Measurements from ENCODE around the gene KIAA1958. TPM values are rescaled to one million over a fixed set of nuclear protein-coding genes. Genes with fewer than 3 reads are reported as not detected.

KIAA1958 gene
- total and polyA plus RNA-seq, 7 experiments from 2014 or later: 3.2 to 8.3 (median 6.4) TPM

GRCh38 chr9:112624711-112625707, 138.4 kb downstream of the KIAA1958 start:
- H3K4me3 Mint-ChIP-seq: no peak overlapping the region
- H3K9me3 Mint-ChIP-seq: no peaks in the 10 kb centered on the region
- DNase-seq: no peak
- ChIA-PET CTCF (no interaction called here), POLR2A (no interaction called here)
- no peaks in the 10 kb centered on the region for H3K36me3 ChIP-seq (ENCODE audit: control insufficient read depth in 2 of 3, insufficient read depth in 3 of 3, low read length in 3 of 3)
- H3K27ac ChIP-seq (ENCODE audit: low read depth, low read length): no peak overlapping the region
- H3K4me1 Mint-ChIP-seq: no peaks in the 10 kb centered on the region
- no peaks in the 10 kb centered on the region for H3K4me1 ChIP-seq (ENCODE audit: control insufficient read depth in 2 of 2, insufficient read depth in 2 of 2, low read length in 2 of 2)
- intact Hi-C loops (cut with micrococcal nuclease): no loop called here
- no peaks in the 10 kb centered on the region for H3K27me3 ChIP-seq (ENCODE audit: control insufficient read depth in 2 of 2, insufficient read depth in 2 of 2, low read length in 2 of 2)
- no peak for ATAC-seq
- no peaks in the 10 kb centered on the region for H3K36me3 Mint-ChIP-seq
- H3K27me3 Mint-ChIP-seq: no peaks in the 10 kb centered on the region
- H3K27ac Mint-ChIP-seq: no peak overlapping the region
- H3K4me3 ChIP-seq (ENCODE audit: low read length): no peak overlapping the region
- H3K9me3 ChIP-seq (ENCODE audit: control insufficient read depth in 2 of 3, low read length in 3 of 3): no peaks in the 10 kb centered on the region

- no peak for ATAC-seq
- Histone ChIP-seq H3K27me3 (ENCODE audit: control insufficient read depth in 2 of 2, insufficient read depth in 2 of 2, low read length in 2 of 2) (no peaks in the 10 kb centered on the region), H3K27ac (ENCODE audit: low read depth, low read length) (no peak overlapping the region), H3K36me3 (ENCODE audit: control insufficient read depth in 2 of 3, insufficient read depth in 3 of 3, low read length in 3 of 3) (no peaks in the 10 kb centered on the region), H3K4me1 (ENCODE audit: control insufficient read depth in 2 of 2, insufficient read depth in 2 of 2, low read length in 2 of 2) (no peaks in the 10 kb centered on the region), H3K9me3 (ENCODE audit: control insufficient read depth in 2 of 3, low read length in 3 of 3) (no peaks in the 10 kb centered on the region), H3K4me3 (ENCODE audit: low read length) (no peak overlapping the region)
- intact Hi-C loops (cut with micrococcal nuclease): no loop called here
- peaks cover 0 to 4% (median 0%) of the 10 kb centered on the region in 11 donors for H3K9me3 Mint-ChIP-seq
- no peak overlapping the region for H3K27ac Mint-ChIP-seq
- H3K36me3 Mint-ChIP-seq: peaks cover 0 to 4% (median 0%) of the 10 kb centered on the region in 5 donors
- ChIA-PET CTCF (no interaction called here), POLR2A (no interaction called here)
- DNase-seq: no peak
- H3K27me3 Mint-ChIP-seq: peaks cover 0 to 2% (median 0%) of the 10 kb centered on the region in 5 donors
- H3K4me1 Mint-ChIP-seq: no peaks in the 10 kb centered on the region
- H3K4me3 Mint-ChIP-seq: no peak overlapping the region
Observed at GRCh38 chr9:112629671-112630485, 143.3 kb downstream of the KIAA1958 start.

GRCh38 chr9:112631313-112632070, 144.9 kb downstream of the KIAA1958 start:
- DNase-seq: no peak
- no peaks in the 10 kb centered on the region for H3K9me3 ChIP-seq (ENCODE audit: control insufficient read depth in 2 of 3, low read length in 3 of 3)
- no peaks in the 10 kb centered on the region for H3K27me3 ChIP-seq (ENCODE audit: control insufficient read depth in 2 of 2, insufficient read depth in 2 of 2, low read length in 2 of 2)
- POLR2A ChIA-PET: no interaction called here
- H3K36me3 Mint-ChIP-seq: peaks cover 0 to 4% (median 0%) of the 10 kb centered on the region in 5 donors
- H3K9me3 Mint-ChIP-seq: peaks cover 0 to 4% (median 0%) of the 10 kb centered on the region in 11 donors
- H3K4me1 Mint-ChIP-seq: no peaks in the 10 kb centered on the region
- H3K4me3 ChIP-seq (ENCODE audit: low read length): no peak overlapping the region
- CTCF ChIA-PET: no interaction called here
- no peaks in the 10 kb centered on the region for H3K36me3 ChIP-seq (ENCODE audit: control insufficient read depth in 2 of 3, insufficient read depth in 3 of 3, low read length in 3 of 3)
- intact Hi-C loops (cut with micrococcal nuclease): no loop called here
- no peak overlapping the region for H3K27ac Mint-ChIP-seq
- no peak overlapping the region for H3K27ac ChIP-seq (ENCODE audit: low read depth, low read length)
- H3K4me1 ChIP-seq (ENCODE audit: control insufficient read depth in 2 of 2, insufficient read depth in 2 of 2, low read length in 2 of 2): no peaks in the 10 kb centered on the region
- peaks cover 0 to 6% (median 0%) of the 10 kb centered on the region in 5 donors for H3K27me3 Mint-ChIP-seq
- H3K4me3 Mint-ChIP-seq: no peak overlapping the region
- no peak for ATAC-seq

DNA sequence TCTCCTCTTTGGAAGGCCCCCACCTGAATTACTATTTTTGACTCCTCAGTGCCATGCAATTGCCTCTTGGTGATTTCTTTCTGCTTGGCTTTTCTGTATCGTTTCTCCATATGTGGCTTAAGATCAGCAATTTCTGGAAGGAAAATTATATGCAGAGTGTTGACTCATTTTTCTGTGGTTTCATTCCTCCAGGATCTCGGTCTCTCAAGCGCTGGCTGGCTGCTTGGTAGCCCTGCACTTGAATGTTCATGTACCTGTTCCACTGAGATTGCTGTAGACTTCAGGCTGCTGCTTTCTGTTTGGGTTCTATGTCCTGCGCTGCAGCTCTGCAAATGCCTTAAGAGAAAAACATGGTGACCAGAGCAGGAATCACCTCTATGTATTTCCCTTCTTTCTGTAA, 153.7 kb downstream of the KIAA1958 start:
- POLR2A ChIA-PET: no interaction called here
- H3K4me3 Mint-ChIP-seq: no peak overlapping the region
- H3K27ac Mint-ChIP-seq: no peak overlapping the region
- H3K36me3 ChIP-seq (ENCODE audit: control insufficient read depth in 2 of 3, insufficient read depth in 3 of 3, low read length in 3 of 3): no peaks in the 10 kb centered on the region
- peaks cover 0 to 14% (median 4%) of the 10 kb centered on the region in 3 experiments for H3K9me3 ChIP-seq (ENCODE audit: control insufficient read depth in 2 of 3, low read length in 3 of 3)
- no peaks in the 10 kb centered on the region for H3K4me1 Mint-ChIP-seq
- DNase-seq: no peak
- H3K27me3 Mint-ChIP-seq: peaks cover 0 to 11% (median 4%) of the 10 kb centered on the region in 5 donors
- CTCF ChIA-PET: no interaction called here
- intact Hi-C loops (cut with micrococcal nuclease): no loop called here
- no peaks in the 10 kb centered on the region for H3K27me3 ChIP-seq (ENCODE audit: control insufficient read depth in 2 of 2, insufficient read depth in 2 of 2, low read length in 2 of 2)
- H3K27ac ChIP-seq (ENCODE audit: low read depth, low read length): no peak overlapping the region
- ATAC-seq: no peak
- H3K9me3 Mint-ChIP-seq: peaks cover 14 to 33% (median 16%) of the 10 kb centered on the region in 11 donors
- peaks cover 10 to 40% (median 37%) of the 10 kb centered on the region in 5 donors for H3K36me3 Mint-ChIP-seq
- H3K4me1 ChIP-seq (ENCODE audit: control insufficient read depth in 2 of 2, insufficient read depth in 2 of 2, low read length in 2 of 2): no peaks in the 10 kb centered on the region
- H3K4me3 ChIP-seq (ENCODE audit: low read length): no peak overlapping the region

DNA sequence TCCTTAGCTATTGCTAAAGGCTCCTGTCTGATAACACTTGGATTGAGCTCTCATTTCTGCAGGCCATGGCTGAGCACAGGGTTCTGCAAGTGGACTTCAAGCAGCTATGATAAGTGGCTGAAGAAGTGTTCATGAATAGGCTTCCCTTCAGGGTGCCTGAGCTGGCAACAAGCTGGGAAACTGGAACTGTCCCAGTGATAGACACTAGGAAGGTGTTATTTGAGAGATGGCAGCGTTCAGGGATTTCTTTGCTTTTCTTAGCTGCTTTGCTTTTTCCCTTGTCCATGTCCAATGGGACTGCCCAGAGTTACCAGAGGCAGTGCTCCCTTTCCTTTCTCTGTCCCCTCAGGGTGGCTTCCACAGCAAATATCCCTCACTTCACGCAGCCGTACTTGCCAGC, 155.5 kb downstream of the KIAA1958 start:
- Mint-ChIP-seq H3K4me3 (no peak overlapping the region), H3K9me3 (peaks cover 14 to 48% (median 26%) of the 10 kb centered on the region in 11 donors), H3K36me3 (peaks cover 16 to 56% (median 50%) of the 10 kb centered on the region in 5 donors), H3K4me1 (no peaks in the 10 kb centered on the region), H3K27ac (no peak overlapping the region), H3K27me3 (peaks cover 0 to 11% (median 0%) of the 10 kb centered on the region in 5 donors)
- H3K27ac ChIP-seq (ENCODE audit: low read depth, low read length): no peak overlapping the region
- H3K4me1 ChIP-seq (ENCODE audit: control insufficient read depth in 2 of 2, insufficient read depth in 2 of 2, low read length in 2 of 2): no peaks in the 10 kb centered on the region
- intact Hi-C loops (cut with micrococcal nuclease): no loop called here
- H3K27me3 ChIP-seq (ENCODE audit: control insufficient read depth in 2 of 2, insufficient read depth in 2 of 2, low read length in 2 of 2): no peaks in the 10 kb centered on the region
- no peaks in the 10 kb centered on the region for H3K36me3 ChIP-seq (ENCODE audit: control insufficient read depth in 2 of 3, insufficient read depth in 3 of 3, low read length in 3 of 3)
- ChIA-PET POLR2A (no interaction called here), CTCF (no interaction called here)
- peaks cover 0 to 19% (median 4%) of the 10 kb centered on the region in 3 experiments for H3K9me3 ChIP-seq (ENCODE audit: control insufficient read depth in 2 of 3, low read length in 3 of 3)
- ATAC-seq: no peak
- no peak for DNase-seq
- no peak overlapping the region for H3K4me3 ChIP-seq (ENCODE audit: low read length)

DNA sequence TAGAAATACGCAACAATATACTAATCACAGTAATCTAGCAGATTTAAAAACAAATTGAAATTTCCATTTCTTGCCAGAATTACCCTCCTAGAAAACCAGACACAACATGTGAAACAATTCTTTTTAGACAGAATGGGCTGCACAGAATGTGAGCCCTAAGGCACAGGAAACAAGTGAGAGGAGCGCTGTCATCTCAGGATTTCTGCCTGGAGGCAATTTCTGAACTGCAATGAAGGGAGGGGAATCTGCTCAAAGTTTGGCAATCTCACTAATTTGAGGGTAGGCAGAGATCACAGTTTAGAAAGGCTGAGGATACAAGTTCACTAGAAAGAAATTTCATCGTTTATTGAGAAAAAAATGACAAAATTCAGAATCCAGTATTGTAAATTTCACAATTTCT, 161.0 kb downstream of the KIAA1958 start:
- Mint-ChIP-seq H3K9me3 (peaks cover 5 to 53% (median 33%) of the 10 kb centered on the region in 11 donors), H3K4me3 (no peak overlapping the region), H3K36me3 (peaks cover 19 to 64% (median 55%) of the 10 kb centered on the region in 5 donors), H3K27me3 (peaks cover 0 to 4% (median 0%) of the 10 kb centered on the region in 5 donors), H3K27ac (no peak overlapping the region), H3K4me1 (no peaks in the 10 kb centered on the region)
- no peaks in the 10 kb centered on the region for H3K4me1 ChIP-seq (ENCODE audit: control insufficient read depth in 2 of 2, insufficient read depth in 2 of 2, low read length in 2 of 2)
- H3K4me3 ChIP-seq (ENCODE audit: low read length): no peak overlapping the region
- no peaks in the 10 kb centered on the region for H3K36me3 ChIP-seq (ENCODE audit: control insufficient read depth in 2 of 3, insufficient read depth in 3 of 3, low read length in 3 of 3)
- intact Hi-C loops (cut with micrococcal nuclease): loop anchor here in 1 of 2 donors (1.0 kb wide), 1 partner anchor 25 kb away; no protein-coding TSS in a partner anchor
- no peak for DNase-seq
- ATAC-seq: no peak
- CTCF ChIA-PET: no interaction called here
- H3K27me3 ChIP-seq (ENCODE audit: control insufficient read depth in 2 of 2, insufficient read depth in 2 of 2, low read length in 2 of 2): no peaks in the 10 kb centered on the region
- H3K27ac ChIP-seq (ENCODE audit: low read depth, low read length): no peak overlapping the region
- peaks cover 0 to 28% (median 0%) of the 10 kb centered on the region in 3 experiments for H3K9me3 ChIP-seq (ENCODE audit: control insufficient read depth in 2 of 3, low read length in 3 of 3)
- POLR2A ChIA-PET: no interaction called here

Measured in naive thymus-derived CD4-positive, alpha-beta T cell (primary cell).